Stimulated activated CD4-positive, alpha-beta T cell treated with anti-CD3 and anti-CD28 coated beads, Interleukin-4, amount 100 ng/mL, for 1 hour (primary cell): ENCODE results near the gene BANF2.
A peak's percentile ranks its signal among the peaks of the same experiment; 100 is the strongest.
"Not testable (repeated sequence)": the region's sequence is repeated elsewhere in the genome, so short reads cannot be mapped to it uniquely, and the experiment has no call there.

Source experiments
- DNase-seq: peaks from one replicate; pipeline ENCODE4 v3.0.0-alpha.2; 2020

The BANF2 gene

GRCh38 chr20:17699931-17700351 is at the start of gene BANF2:
TSS of gene BANF2 (plus strand) at chr20:17699966. CDS start at chr20:17725026, 25,060 bp downstream.
- DNase-seq = no peak

GRCh38 chr20:17650301-17651128 is 49.3 kb upstream of the BANF2 start:
- DNase-seq = no peak

GRCh38 chr20:17651129-17651759 is 48.5 kb upstream of the BANF2 start:
- no peak for DNase-seq

GRCh38 chr20:17651760-17652388 is 47.9 kb upstream of the BANF2 start:
- DNase-seq = no peak

- DNase-seq = no peak
These were observed 47.4 kb upstream of the BANF2 start for GRCh38 chr20:17652411-17652810.

GRCh38 chr20:17653835-17654648 is 45.7 kb upstream of the BANF2 start:
- no peak for DNase-seq

GRCh38 chr20:17654649-17655285 is 45.0 kb upstream of the BANF2 start:
- peak; percentile 10 for DNase-seq

- no peak for DNase-seq
These were observed 44.5 kb upstream of the BANF2 start for GRCh38 chr20:17655286-17655651.

- DNase-seq = no peak
These were observed 43.8 kb upstream of the BANF2 start for GRCh38 chr20:17655865-17656479.

GRCh38 chr20:17657079-17657825 is 42.5 kb upstream of the BANF2 start:
- DNase-seq = no peak

- no peak for DNase-seq
These were observed 41.7 kb upstream of the BANF2 start for GRCh38 chr20:17657898-17658647.

- no peak for DNase-seq
These were observed 41.1 kb upstream of the BANF2 start for GRCh38 chr20:17658648-17658993.

- DNase-seq = not testable (repeated sequence)
These were observed 40.4 kb upstream of the BANF2 start for GRCh38 chr20:17659344-17659743.

- no peak for DNase-seq
These were observed 40.0 kb upstream of the BANF2 start for GRCh38 chr20:17659801-17660200.

GRCh38 chr20:17660667-17661066 is 39.1 kb upstream of the BANF2 start:
- no peak for DNase-seq

- DNase-seq = no peak
These were observed 38.5 kb upstream of the BANF2 start for GRCh38 chr20:17661121-17661744.

- no peak for DNase-seq
These were observed 37.3 kb upstream of the BANF2 start for GRCh38 chr20:17662333-17663039.

GRCh38 chr20:17663040-17663399 is 36.7 kb upstream of the BANF2 start:
- DNase-seq = no peak

GRCh38 chr20:17663486-17663885 is 36.3 kb upstream of the BANF2 start:
- DNase-seq = no peak
